C4-2B (cell line): ENCODE data around the gene CLEC20A.

Experiments used
- CTCF ChIP-seq: fragments of 450-650 bp; conservative IDR thresholded peaks from 2 replicates; pipeline ENCODE4 v1.5.1; 2017; ENCODE audit warnings: mild to moderate bottlenecking
- ZFX ChIP-seq: fragments of 450-650 bp; IDR thresholded peaks from 2 replicates; pipeline ENCODE4 v1.6.1; 2017

GRCh38 chr1:178510155-178510554 is 13.4 kb upstream of the CLEC20A start:
- no peak for TF ChIP-seq CTCF
- no peak for TF ChIP-seq ZFX
